HepG2 (cell line): Measurements from ENCODE around the gene NFYB. TPM values are rescaled to one million over a fixed set of nuclear protein-coding genes. Genes with fewer than 3 reads are reported as not detected.

ENCODE experiments used
- BCL3 ChIP-seq: sonication (generic); formaldehyde crosslinking; IDR thresholded peaks from 2 replicates; pipeline ENCODE4 v1.5.1; 2020; ENCODE audit warnings: mild to moderate bottlenecking, missing genetic modification reagents, moderate library complexity
- BRD4 ChIP-seq: sonication (generic); formaldehyde crosslinking; IDR thresholded peaks from 2 replicates; pipeline ENCODE4 v1.4.0; 2020; ENCODE audit warnings: missing genetic modification reagents
- CREB1 ChIP-seq, 2 experiments: fragments of 450-650 bp in 1 of 2; IDR thresholded peaks; 2 replicates each; pipeline ENCODE4 v1.6.1; 2016 to 2017; ENCODE audit warnings: control low read depth in 1 of 2, mild to moderate bottlenecking in 1 of 2, missing compliant biosample characterization in 1 of 2, missing genetic modification characterization in 1 of 2
- DBP ChIP-seq: sonication (generic); formaldehyde crosslinking; IDR thresholded peaks from 2 replicates; pipeline ENCODE4 v1.4.0; 2020; ENCODE audit warnings: missing genetic modification reagents; ENCODE audit errors: not compliant biosample characterization
- E2F5 ChIP-seq: sonication (generic); formaldehyde crosslinking; conservative IDR thresholded peaks from 2 replicates; pipeline ENCODE4 v1.4.0; 2020; ENCODE audit warnings: missing genetic modification reagents
- IRF1 ChIP-seq: sonication (generic); formaldehyde crosslinking; IDR thresholded peaks from 2 replicates; pipeline ENCODE4 v1.4.0; 2020; ENCODE audit warnings: low read depth, mild to moderate bottlenecking, missing genetic modification reagents
- KAT7 ChIP-seq: IDR thresholded peaks from 2 replicates; pipeline ENCODE4 v1.6.1; 2018; ENCODE audit warnings: borderline replicate concordance, missing compliant biosample characterization
- MAFK ChIP-seq, 2 experiments: IDR thresholded peaks in 1 of 2; conservative IDR thresholded peaks in 1 of 2; 2 replicates each; pipeline ENCODE4 v1.6.1; 2011; ENCODE audit warnings: improper control_type of control experiment in 2 of 2, low read length in 2 of 2
- PATZ1 ChIP-seq: sonication (generic); formaldehyde crosslinking; IDR thresholded peaks from 2 replicates; pipeline ENCODE4 v1.4.0; 2020; ENCODE audit warnings: missing genetic modification reagents
- POGZ ChIP-seq: sonication (generic); formaldehyde crosslinking; IDR thresholded peaks from 2 replicates; pipeline ENCODE4 v1.4.0; 2020; ENCODE audit warnings: mild to moderate bottlenecking, missing genetic modification reagents
- RARG ChIP-seq: sonication (generic); formaldehyde crosslinking; IDR thresholded peaks from 2 replicates; pipeline ENCODE4 v1.4.0; 2020; ENCODE audit warnings: low read depth, mild to moderate bottlenecking, missing genetic modification reagents
- TMF1 ChIP-seq: sonication (generic); formaldehyde crosslinking; IDR thresholded peaks from 2 replicates; pipeline ENCODE4 v1.8.1; 2022; ENCODE audit warnings: low read depth, missing genetic modification reagents
- ZBTB4 ChIP-seq: sonication (generic); formaldehyde crosslinking; IDR thresholded peaks from 2 replicates; pipeline ENCODE4 v1.4.0; 2020; ENCODE audit warnings: missing genetic modification reagents, mild to moderate bottlenecking, borderline replicate concordance
- ZFP36L1 ChIP-seq: sonication (generic); formaldehyde crosslinking; IDR thresholded peaks from 2 replicates; pipeline ENCODE4 v1.8.0; 2022; ENCODE audit warnings: mild to moderate bottlenecking, missing genetic modification reagents, moderate library complexity
- ZNF362 ChIP-seq: sonication (generic); formaldehyde crosslinking; IDR thresholded peaks from 2 replicates; pipeline ENCODE4 v1.4.0; 2020; ENCODE audit warnings: missing genetic modification reagents, mild to moderate bottlenecking, borderline replicate concordance
- ZNF556 ChIP-seq: sonication (generic); formaldehyde crosslinking; IDR thresholded peaks from 2 replicates; pipeline ENCODE4 v1.4.0; 2020; ENCODE audit warnings: mild to moderate bottlenecking, missing genetic modification reagents, borderline replicate concordance
- ZNF703 ChIP-seq: sonication (generic); formaldehyde crosslinking; IDR thresholded peaks from 2 replicates; pipeline ENCODE4 v1.5.1; 2020; ENCODE audit warnings: missing genetic modification reagents, mild to moderate bottlenecking, moderate library complexity, borderline replicate concordance
- polyA plus RNA-seq, 8 experiments: library from polyadenylated mRNA; depleted of rRNA in 3 of 8; stranded (reverse) in 7 of 8; unstranded in 1 of 8; fragments of >200 nt; fragmentation: Illumina TruSeq in 4 of 8; extraction: Trizol in 4 of 8; gene quantifications; 2 replicates each; pipeline versions ENCODE4 v1.2.1 to v1.2.3, GENCODE V29; 2011 to 2016; ENCODE audit warnings: low read depth in 4 of 8, missing spikeins in 1 of 8, mixed read lengths in 1 of 8; ENCODE audit not compliant: insufficient read depth in 1 of 8
- total RNA-seq, 5 experiments: library from RNA; depleted of rRNA; stranded (reverse); fragments of >200 nt; fragmentation: Illumina TruSeq; extraction: Trizol; gene quantifications; 2 replicates each; pipeline ENCODE4 v1.2.3, GENCODE V29; 2016; ENCODE audit warnings: low read depth in 1 of 5

NFYB gene
- total and polyA plus RNA-seq, 2 of the 13 experiments (the other 11 are each of a cell fraction or from before 2014, with no cell fraction given) = 18.7 to 36.6 TPM

- TF ChIP-seq DBP (no peak), KAT7 (CRISPR knock-in tag) (no peak), POGZ (CRISPR knock-in tag) (peak; percentile 80), ZNF556 (peak; percentile 59; the same call in 1 of the 2 replicates), MAFK (conservative IDR thresholded peaks at IDR 0.05 in 1 of 2, IDR thresholded peaks at IDR 0.05 in 1 of 2; ENCODE audit: low read length in 2 of 2) (no peak), BCL3 (CRISPR knock-in tag) (no peak), CREB1 (IDR thresholded peaks at IDR 0.05) (no peak), CREB1 (CRISPR knock-in tag; IDR thresholded peaks at IDR 0.05) (no peak), ZNF362 (CRISPR knock-in tag) (no peak), RARG (CRISPR knock-in tag) (no peak), BRD4 (no peak), PATZ1 (CRISPR knock-in tag) (no peak), ZBTB4 (0 out of 2 replicates have a peak, but pooled peaks have one; percentile 30), E2F5 (CRISPR knock-in tag) (no peak), IRF1 (CRISPR knock-in tag) (no peak), TMF1 (no peak), ZFP36L1 (CRISPR knock-in tag) (no peak), ZNF703 (no peak)
Measured at GRCh38 chr12:104131609-104132008, 6.4 kb downstream of the NFYB start (continued).
